Stimulated activated CD4-positive, alpha-beta T cell treated with anti-CD3 and anti-CD28 coated beads, Interleukin-4, amount 100 ng/mL, for 4 hours (primary cell): Measurements from ENCODE around the gene ALPL.

Source experiments
- DNase-seq, 2 experiments: peaks; one replicate each; pipeline ENCODE4 v3.0.0-alpha.2; 2020

Gene ALPL

DNA sequence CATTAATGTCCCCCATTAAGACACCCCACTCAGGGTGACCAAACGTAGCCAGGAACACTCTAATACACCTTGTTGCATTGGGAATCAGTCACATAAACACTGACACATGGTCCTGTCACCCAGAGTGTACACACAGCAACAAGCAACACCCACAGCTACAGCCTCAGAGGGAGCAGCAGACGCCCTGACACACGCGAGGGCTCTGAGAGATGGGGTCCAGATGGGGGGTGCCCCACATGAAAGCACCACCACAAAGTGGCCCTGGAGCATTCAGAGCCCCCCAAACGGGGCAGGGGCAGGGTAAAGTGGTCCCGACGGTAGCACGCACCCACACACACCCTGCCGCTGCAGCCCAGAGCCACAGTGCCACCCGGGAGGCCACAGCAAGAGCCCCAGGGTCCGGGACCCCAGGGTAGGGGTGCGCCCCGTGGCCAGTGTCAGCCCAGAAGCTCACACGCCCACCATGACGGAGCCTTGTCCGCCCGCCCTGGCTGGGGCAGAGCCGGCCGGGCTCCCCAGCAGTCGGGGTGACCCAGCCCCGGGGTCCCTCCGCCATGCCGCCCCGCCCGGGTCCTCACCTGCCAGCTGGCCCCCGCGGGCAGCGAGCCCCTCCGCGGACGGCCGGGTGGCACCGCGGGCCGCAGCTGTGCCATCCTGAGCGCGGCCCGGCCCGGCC, 112.7 kb downstream of the ALPL start:
- DNase-seq: no peak

DNA sequence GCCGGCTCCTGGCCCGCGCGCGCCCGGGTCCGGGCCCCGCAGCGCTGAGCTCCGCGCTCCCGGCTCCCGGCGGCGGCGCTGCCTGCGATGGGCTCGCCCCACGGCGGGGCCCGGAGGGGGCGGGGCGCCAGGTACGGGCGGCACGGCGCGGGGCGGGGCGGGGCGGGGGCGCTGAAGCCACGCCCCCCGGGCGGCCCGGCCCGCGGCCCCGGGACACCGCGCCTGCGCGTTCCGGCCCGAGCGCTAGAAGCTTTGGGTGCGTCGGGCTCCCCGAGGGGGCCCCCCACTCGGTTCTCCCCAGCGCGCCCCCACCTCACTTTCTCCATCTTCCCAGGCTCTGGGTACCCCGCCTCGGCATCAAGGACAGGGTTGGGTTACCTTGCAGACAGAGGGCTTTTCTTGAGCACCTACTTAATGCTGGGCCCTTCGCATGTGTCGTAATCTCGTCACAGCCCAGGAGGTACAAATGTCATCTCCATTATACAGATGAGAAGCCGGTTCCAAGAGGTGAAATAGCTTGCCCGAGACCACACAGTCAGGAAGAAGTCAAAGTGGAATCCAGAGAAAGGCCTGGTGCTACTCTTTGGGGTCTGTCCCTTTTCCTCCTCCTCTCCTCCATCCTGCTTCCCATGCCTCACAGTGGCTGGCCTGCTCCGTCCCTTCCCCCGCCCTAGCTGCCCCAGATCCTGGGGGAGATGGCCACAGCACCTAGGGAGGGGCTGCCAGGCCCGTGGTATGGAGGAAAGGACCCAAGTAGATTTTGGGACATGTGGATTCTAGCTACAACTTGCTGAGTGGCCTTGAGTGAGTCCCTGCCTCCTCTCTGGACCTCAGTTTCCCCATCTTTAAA, 113.5 kb downstream of the ALPL start:
- peak; percentile 38 to 67 for DNase-seq

DNA sequence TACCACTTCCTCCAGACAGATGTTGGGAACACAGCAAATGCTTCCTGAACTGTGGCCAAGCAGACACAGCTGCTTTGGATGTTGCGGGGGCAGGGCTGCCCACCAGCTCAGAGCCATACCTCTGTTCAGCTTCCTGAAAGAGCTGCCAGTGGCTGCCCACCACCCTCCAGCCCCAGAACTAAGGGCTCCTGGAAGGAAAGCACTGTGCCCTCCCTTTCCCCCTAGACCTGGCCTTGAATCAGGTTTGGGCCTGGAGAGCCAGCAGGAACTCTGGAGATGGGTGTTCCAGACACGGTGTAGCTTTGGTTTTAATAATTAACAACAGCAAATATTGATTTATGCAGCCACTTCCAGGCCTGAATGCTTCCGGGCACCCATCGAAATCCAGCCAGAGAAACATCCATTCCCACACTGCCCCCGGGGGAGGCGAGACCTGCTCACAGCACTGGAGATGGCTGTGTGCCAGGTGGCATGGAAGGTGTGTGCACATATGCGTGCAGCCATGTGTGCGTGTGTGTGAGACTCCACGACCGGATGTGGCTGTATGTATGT, 114.3 kb downstream of the ALPL start:
- DNase-seq: no peak

DNA sequence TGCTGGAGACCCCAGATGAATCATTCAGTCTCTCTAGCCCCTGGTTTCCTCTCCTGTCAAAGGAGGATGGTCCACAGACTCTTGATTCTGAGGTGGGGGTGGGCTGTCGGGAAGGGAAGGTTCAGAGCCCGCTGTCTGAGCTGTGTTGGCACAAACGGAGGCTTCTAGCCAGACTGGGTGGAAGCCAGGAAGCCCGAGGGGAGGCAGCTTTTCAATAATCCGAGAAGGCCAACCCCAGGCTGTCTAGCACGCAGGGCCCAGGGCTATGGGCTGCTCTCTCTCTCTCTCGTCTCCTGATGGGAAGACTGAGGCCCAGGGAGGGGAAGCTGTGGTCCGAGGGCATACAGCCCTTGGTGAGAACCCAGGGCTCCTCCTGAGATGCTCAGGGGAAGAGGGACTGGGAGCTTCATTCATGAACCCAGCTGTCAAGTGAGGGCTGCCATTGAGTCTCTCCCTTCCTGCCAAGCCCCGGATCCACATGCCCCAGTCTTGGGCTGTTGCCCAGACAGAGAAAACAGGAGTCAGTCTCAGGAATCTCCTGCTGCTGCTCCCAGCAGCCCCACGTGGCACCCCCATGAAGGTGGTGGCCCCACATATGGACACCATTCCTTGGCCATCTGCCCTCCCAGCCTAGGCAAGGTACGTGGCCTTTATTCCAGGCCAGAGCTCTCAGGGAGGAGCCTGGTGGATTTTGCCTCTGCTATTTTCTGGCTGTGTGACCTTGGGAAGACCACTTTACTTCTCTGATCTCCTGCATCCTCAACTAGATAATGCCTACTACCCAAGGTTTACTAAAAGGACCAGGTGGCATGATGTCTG, 115.6 kb downstream of the ALPL start:
- no peak for DNase-seq

DNA sequence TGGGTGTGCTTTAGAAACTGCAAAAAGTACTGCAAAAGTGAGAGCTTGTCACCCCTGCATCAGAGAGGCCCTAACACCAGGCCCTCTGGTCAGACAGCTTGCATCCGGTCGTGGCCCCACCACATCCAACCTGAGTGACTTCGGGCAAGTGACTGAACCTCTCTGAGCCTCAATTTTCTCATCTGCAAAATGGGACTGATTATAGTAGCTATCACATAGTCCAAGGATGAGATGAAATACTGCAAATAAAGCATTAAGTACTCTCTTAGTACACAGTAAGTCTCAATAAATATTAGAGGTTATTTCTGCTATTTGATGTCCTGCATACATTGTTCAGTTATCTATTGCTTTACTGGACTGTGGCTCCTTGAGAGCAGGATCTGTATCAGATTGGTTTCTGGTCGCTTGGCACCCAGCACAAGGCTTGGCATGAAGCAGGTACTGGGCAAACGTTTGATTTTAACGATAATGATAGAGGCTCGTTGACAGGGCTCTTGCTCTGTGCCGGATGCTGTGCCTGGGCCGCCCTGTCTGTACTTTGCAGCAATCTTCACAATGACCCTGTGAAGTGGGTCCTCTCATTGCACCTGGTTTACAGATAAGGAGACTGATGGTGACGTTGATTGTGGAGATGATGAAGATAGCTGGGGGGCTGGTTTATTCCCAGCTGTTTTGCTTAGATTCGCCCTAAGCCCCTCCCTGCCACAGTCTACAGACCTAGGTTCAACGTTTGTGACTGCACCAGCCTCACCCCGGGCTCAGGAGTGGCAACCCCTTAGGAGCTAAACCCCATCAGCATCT, 116.4 kb downstream of the ALPL start:
- no peak for DNase-seq

DNA sequence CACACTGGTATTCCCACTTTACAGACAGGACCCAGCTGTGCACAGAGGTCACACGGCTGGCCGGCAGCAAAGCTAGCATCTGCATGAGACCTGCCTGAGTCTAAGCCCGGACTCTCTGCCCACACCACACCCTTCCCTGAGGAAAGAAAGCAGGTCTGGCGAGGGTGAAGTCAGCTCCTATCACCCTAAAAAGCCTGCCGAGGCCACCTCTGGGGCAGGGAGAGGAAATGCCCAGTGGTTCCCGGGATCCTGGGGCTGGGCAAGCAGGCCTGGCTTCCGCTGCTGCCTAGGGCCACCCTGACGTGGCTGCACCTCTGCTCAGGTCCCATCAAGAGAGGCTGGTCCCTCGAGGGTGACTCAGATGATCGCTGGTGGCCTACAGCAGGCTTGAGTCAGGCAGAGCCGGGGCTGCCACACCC, 117.7 kb downstream of the ALPL start:
- no peak for DNase-seq
